GM19372 (cell line): ENCODE data around the gene TCP11.

Experiments
- ATAC-seq: cut with Tn5 transposase; IDR thresholded peaks from one replicate; pipeline ENCODE4 v1.9.1; 2021; ENCODE audit warnings: mild to moderate bottlenecking, low read depth, moderate library complexity; ENCODE audit not compliant: unreplicated experiment

TCP11 gene

GRCh38 chr6:35173427-35174087 lies 32.4 kb upstream of the TCP11 start:
- no peak for ATAC-seq

DNA sequence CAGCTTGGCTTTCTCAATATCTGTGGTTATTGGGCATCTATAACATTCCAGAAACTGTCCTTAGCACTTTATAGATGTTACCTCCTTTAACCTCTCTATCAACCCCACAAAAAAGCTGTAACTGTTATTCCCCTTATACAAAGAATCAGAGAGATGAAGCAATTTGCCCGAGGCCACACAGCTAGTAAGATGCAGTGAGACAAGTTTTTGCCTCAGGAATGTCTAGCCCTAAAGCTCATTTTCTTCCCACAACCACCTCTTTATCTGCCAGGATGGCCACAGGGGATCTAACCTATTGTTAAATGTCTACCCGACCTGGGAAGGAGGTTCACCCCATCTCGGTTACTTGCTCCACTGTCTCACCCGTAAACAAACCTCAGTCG lies 31.9 kb upstream of the TCP11 start:
- no peak for ATAC-seq

DNA sequence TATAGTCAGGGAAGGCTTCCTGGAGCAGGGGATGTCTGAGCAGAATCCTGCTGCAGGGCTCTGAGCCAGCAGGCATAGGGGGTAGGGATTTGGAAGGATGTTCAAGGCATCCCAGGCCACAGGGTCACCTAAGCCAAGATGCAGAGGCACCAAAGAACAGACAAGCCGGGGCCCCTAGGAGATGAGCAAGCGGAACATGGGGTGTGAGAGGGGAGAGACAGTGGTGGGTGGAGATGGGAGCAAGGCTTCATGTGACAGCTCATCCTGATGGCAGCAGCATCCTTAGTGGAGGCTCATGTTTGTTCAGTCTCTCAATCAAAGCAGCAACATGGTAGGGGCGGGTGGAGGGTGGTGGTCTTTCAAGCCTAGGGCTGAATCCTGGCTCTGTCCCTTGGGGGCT lies 29.8 kb upstream of the TCP11 start:
- ATAC-seq = no peak

DNA sequence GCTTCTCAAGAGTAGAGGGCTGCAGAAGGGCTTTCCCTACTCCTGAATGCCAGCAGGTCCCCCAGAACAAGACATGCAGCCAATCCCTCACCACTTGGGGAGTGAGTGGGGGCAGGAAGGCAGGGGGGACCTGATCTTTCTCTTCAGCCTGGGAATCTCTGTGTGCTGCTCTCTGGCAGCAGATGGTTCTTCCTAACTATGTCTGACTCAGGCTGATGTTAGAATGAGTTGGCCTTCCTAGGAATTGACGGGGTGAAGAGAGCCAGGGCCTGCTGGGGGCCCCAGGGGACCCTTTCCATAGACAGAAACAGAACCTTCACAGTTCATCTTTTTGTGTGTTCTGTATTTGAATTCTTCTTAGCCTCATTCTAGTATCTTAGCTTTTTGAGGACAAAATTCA lies 29.0 kb upstream of the TCP11 start:
- ATAC-seq = no peak

DNA sequence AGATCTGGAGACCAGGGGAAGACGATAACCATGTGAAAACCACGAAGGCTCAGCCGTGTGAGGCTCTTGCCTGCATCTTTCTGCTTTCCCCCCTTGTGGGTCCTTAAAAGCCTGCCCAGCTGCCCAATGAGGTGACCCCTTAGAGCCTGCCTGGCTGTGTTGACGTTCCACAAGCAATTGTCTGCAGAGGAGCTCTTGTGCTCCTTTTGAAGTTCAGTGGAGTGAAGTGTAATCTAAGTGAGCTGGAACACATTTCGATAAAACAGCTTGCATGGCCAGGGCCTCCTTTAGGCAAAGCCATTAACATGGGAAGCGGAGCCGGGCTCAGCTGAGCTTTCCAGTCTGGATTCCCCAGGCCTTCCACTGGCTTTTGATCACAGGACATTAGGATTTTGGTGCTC lies 27.3 kb upstream of the TCP11 start:
- ATAC-seq = no peak

GRCh38 chr6:35167505-35167904 lies 26.4 kb upstream of the TCP11 start:
- ATAC-seq = no peak

- no peak for ATAC-seq
Observed at GRCh38 chr6:35166520-35166919, 25.4 kb upstream of the TCP11 start.

DNA sequence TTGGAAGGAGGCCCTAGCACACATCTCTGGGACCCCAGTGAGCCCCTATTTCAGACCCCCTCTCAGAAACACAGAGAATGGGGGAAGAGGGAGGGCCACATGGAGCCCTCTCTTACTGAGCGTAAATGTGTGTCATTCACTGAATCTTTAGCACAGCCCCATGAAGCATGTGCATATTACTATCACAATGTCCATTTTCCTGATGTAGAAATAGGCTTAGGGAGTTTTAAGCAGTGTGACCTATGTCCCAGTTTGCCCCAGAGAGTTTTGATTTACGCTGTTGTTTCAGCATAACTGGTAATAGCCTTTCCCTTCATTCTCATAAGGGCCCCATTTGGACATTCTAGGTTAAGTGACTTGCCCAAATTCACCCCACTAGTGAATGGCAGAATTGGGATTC lies 25.0 kb upstream of the TCP11 start:
- ATAC-seq = no peak

- ATAC-seq = no peak
Observed at GRCh38 chr6:35165630-35166071, 24.5 kb upstream of the TCP11 start.

DNA sequence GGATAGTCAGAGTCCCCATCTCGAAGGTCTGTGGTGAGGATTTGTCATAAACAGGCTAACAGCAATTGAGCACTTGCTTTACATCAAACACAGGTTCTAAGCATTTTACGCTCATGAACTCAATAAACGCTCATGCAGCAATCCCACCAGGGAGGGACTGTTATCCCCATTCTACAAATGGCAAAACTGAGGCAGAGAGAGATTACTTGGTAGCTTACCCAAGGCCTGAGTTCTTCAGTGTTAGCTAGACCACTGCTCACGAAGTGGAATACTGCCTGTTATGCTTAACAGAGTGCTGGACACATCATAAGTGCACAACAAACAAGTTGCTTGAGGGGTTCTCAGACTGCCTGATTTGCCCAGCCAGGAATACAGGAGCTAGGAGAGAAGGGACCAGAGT lies 23.7 kb upstream of the TCP11 start:
- ATAC-seq = no peak

DNA sequence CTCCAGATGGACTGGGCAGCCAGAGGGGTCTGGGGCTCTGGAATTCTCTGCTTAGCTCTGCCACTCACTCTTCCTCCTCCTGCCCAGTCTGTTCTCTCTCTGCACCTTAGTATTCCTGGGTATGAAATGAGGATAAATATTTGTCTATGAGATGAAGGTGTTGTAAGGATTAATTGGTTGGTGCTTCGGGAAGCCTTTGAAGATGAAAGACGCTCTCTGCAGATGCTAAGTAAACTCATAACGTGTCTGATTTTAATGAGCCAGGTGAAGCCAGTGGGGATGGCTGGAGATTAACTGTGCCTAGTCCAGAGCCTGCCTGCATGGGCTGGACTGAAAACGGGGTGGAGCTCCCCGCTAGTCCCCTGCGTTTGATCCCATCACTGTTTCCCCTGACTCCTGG lies 23.1 kb upstream of the TCP11 start:
- no peak for ATAC-seq

DNA sequence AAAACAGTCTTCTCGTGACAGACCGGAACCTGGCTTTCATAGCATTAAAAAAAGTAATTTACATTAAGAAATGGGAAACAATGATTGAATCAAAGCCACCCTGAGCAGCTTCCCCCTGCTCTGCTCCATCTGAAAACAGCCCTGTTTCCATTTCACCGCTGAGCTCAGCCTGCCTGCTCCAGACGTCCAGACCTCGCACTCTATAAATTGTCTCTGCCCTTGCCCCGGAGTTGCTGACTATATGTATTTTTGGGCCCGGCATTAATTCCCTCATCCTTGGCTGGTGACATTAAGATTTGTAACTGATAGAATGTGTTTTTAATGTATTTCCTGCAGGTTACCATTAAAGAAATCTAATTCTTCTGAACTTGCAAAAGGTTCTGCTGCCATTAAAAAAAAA lies 22.7 kb upstream of the TCP11 start:
- ATAC-seq = no peak

DNA sequence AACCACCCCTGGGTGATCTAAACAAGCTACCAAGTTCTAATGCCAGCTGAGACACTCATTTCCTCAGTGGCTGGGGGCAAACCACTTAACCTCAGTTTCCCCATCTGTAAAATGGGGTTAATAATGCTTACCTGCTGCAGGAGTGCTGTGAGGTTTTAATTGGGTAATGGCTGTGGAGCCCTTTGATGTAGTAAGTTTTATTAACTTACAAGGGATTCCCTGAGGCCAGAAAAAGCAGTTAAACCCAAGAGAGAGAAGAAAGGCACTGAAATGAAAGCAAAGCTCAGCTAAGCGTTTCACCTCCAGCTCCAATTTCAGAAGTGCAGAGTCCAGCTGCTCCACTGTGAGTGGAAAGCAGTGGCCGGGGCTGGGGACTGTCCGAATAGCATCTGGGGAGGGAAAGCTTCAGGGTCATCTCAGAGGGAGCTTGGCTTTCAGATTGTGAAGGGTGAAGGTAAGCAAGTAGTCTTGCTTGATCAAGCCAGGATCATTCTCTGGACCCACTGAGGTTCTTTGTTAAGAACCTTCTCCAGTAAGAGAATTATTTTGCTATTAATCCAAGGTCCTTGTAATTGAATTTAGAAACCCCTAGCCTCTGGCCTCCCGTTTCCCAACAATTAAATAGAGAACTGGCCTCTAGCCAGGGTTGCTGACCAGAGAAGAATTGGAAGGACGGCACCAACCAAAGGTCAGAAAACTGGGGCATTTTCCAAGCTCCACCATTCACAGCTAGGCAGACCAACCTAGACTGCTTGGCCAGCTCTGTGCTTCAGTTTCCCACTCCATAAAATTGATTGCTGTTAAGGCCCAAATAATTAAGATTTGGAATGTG lies 20.9 kb upstream of the TCP11 start:
- ATAC-seq = no peak

DNA sequence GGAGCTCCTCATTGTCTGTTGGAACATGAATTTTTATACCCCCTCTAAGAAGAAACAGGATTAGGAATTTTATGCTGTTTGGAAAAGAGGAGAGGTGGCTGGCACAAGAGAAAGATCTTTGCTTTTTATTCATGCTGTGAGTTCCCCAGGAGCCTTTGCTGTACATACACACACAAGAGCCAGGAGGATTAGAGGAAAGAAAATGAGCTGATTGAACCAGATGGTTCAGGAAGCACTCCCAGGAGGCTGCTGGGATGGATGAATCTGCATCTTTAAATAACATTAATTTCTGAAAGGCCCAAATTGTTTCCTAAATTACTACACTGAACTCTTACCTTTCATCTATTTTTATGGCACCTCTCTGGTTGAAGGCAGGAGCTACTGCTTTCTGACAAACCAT lies 20.1 kb upstream of the TCP11 start:
- ATAC-seq = no peak

GRCh38 chr6:35160642-35161041 lies 19.5 kb upstream of the TCP11 start:
- no peak for ATAC-seq

DNA sequence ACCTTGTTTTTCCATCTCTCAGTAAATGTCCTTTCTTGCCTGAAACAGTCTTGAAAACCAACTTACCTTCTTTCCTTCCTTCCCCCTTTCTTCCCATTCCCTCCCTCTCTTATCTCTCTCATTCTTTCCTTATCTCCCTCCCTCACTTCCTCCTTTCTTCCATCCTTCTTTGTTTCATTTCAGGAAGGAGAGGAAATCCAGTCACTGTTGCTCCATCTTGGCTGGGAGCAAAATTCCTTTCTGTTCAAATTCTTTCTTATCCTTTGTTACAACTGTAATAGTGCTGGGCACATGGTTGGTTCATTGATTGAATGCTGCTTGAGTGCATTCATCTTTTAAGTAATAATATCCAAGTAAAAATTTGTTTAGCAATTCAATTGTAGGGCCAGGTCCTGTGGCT lies 17.4 kb upstream of the TCP11 start:
- no peak for ATAC-seq

GRCh38 chr6:35154947-35155346 lies 13.8 kb upstream of the TCP11 start:
- ATAC-seq = no peak

DNA sequence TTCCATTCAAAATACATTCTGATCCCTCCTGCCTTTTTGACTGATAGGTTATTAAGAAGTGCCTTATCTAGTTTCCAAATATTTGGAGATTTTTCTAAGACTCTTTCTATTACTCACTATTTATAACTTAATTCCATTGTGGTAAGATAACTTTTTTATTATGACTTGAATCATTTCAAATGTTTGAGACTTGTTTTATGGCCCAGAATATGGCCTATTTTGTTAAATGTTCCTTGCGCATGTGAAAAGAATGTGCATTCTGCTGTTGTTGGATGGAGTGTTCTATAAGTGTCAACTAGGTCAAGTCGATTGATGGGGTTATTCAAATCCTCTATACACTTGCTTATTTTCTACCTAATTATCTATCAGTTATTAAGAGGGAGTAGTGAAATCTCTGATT lies 13.1 kb upstream of the TCP11 start:
- ATAC-seq = no peak

DNA sequence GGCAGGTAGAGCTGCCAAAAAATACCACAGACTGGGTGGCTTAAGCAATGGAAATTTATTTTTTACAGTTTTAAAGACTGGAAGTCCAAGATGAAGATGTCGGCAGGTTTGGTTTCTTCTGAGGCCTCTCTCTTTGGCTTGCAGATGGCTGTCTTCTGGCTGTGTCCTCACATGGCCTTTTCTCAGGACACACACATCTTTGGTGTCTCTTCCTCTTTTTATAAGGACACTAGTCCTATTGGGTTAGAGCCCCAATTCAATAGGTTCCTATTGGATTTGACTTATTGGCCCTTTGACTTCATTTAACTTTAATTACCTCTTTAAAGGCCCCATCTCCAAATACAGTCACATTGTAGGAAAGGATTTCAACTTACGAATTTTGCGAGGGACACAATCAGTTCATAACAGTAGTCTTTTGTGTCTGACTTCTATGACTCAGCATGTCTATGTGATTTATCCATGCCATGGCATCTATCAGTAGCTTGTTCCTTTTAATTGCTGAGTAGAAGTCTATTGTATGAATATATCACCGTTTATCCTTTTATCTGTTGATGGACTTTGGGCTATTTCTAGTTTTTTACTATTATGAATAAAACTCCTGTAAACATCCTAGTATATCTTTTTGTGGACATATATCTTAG lies 11.0 kb upstream of the TCP11 start:
- no peak for ATAC-seq

DNA sequence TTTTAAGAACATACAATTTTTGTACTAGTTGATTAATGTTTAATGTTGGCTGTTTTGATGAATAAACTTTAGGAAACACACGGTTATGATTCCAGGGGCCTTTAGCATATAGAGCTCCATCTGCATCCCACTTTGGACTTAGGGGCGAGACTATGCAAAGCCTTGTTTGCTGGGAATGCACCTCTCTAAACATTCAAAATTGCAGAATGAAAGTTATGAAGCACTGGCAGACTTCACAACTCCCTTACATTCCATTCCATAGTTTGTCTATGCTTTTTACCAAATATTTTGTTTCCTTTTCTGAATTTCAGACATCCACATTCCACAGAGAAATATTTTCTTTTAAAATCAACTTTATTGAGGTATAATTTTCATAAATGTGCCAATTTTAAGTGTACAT lies 10.3 kb upstream of the TCP11 start:
- no peak for ATAC-seq

GRCh38 chr6:35149891-35150566 lies 8.9 kb upstream of the TCP11 start:
- no peak for ATAC-seq
